Subcutaneous adipose tissue (tissue), 4 donors: Measurements from ENCODE around the gene RPL28. TPM values are rescaled to one million over a fixed set of nuclear protein-coding genes. Genes with fewer than 3 reads are reported as not detected.

Source experiments
- CTCF ChIP-seq: fragments of 450-650 bp; IDR thresholded peaks from one replicate; pipeline ENCODE4 v1.5.1; 2016; ENCODE audit warnings: low read depth, mild to moderate bottlenecking, control low read depth, antibody characterized with exemption, moderate library complexity
- total RNA-seq, 4 donors: library from RNA; depleted of rRNA; stranded (reverse); fragments of >200 nt; gene quantifications; one replicate each; pipeline ENCODE4 v1.1.0, GENCODE V29; 2016

The RPL28 gene
- total RNA-seq, 4 donors from 2014 or later: 283 to 590 (median 367) TPM

DNA sequence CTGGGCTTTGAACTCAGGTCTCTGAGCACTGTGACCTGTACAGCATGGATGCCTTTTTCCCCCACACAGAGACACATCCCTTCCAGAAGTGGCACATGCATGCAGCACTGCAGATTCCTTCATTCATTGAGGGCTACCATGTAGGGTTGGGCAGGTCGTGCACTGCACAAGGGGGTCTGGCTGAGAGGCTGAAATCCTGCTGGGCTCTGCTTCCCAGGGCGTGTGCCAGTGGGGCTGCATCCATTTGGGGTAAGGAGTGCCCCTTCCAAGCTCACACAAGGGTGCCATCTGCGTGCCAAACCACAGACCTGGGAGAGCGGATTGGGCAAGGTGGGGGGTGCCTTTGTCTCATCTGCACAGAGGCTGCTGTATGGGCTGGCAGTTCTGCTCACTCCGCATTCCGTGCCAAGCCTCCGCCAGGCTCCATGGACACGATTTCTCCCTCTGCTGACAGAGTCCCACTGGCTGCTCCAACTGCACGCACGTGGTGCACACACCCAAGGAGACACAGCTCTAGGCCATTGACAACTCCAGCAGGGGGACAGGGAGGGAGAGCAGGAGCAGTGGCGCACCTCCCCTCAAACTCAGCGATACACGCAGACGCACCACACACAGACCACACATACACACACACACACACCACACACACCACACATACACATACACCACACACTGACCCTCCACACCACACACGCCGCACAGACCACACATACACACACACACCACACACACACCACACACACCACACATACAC is 61.9 kb downstream of the RPL28 start:
- TF ChIP-seq CTCF: no peak

GRCh38 chr19:55449469-55449868 is 63.7 kb downstream of the RPL28 start:
- TF ChIP-seq CTCF: no peak

DNA sequence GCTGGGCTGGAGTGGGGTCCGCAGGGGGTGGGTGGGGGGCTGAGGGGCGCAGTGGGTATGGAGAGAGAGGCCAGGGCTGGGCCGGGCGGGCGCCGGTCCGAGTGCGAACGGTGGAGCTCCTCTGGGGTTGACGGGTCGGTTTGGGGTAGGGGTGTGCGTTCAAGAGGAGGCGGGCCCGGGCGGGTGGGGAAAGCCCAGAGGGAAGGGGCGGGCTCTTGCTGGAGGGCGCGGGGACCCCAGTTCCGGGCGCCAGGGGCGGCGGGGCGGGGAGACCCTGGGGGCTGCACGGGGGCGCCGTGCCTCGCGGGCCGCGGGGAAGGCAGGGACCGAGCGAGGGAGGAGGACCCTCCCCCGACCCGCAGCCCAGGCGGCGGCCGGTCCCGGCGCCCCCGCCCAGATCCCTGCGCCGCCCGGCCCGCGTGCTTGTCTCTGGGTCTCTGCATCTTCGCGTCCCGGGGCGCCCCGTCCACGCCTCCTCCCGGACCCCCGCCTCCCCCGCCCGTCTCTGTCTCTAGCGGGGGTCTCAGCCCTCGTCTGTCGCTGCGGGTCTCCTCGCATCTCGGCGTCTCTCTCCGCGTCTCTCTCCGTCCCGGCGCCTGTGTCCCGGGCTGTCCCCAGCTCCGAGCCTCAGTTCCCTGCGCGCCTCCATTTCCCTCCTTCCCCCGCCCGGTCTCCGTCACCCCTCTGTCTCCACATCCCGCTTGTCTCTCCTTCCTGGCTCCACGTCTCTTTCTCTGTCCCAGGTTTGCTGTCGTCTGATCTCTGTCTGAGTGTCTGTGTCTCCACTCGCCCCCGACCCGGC is 65.6 kb downstream of the RPL28 start:
- TF ChIP-seq CTCF: no peak

DNA sequence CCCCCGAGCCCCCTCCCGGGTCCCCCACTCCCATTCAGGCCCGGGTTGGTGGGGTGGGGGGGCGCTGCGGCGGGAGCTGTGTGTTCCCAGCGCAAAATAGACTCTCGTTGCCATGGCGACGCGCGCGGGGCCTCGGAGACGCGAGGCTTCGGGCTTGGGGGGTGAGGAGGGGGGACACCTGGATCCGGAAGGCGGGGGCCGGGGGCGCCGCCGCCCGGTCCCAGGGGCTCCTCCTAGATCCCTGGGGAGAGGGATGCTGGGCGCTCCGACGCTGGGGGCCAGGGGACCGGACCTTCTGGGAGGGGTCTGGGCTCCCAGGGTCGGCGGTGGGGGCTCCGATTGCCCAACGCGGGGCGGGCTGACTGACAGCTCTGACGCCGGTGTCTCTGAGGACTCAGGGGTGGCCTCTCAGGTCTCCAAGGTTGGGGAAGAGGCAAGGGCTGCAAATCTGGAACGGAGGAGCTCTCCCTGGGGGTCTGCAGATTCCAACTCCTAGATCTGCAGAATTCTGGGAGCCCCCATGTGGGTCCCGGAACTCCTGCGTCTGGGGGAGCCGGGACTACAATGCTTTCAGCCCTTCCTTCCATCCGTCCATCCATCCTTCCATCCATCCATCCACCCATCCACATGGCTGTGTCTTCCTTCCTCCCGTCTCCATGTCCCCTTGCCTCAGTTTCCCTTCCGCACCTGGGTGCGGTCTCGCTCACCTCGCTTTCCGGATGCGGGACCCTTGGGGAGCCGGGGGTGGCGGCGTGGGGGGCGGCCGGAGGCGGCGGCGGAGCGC is 66.4 kb downstream of the RPL28 start:
- TF ChIP-seq CTCF: no peak

Other genes starting within 250 kb of the RPL28 start
- gene TNNT1, start 236.7 kb upstream of the RPL28 start, total RNA-seq: 10 to 100 TPM in 1 of 4 donors, not detected in 3; 17.5 TPM
- gene TNNI3, start 228.2 kb upstream of the RPL28 start, total RNA-seq: not detected
- under 1 TPM in 2 of 4 donors, not detected in 2; 0.34 to 0.88 TPM for gene DNAAF3, start 219.3 kb upstream of the RPL28 start, total RNA-seq
- gene SYT5, start 205.6 kb upstream of the RPL28 start, total RNA-seq: not detected
- gene PTPRH, start 176.4 kb upstream of the RPL28 start, total RNA-seq: 1 to 10 TPM in 2 of 4 donors, under 1 TPM in 2; 0.19 to 2.9 (median 1.3) TPM
- 1 to 10 TPM in 1 of 4 donors, under 1 TPM in 1, not detected in 2; 0.22 to 2.3 TPM for gene TMEM86B, start 157.2 kb upstream of the RPL28 start, total RNA-seq
- 10 to 100 TPM; 23.6 to 42.8 (median 26.6) TPM for gene PPP6R1, start 126.9 kb upstream of the RPL28 start, total RNA-seq
- 10 to 100 TPM in 2 of 4 donors, 1 to 10 TPM in 2; 4.9 to 17.9 (median 10.4) TPM for gene HSPBP1, start 105.8 kb upstream of the RPL28 start, total RNA-seq
- gene BRSK1, start 101.9 kb upstream of the RPL28 start, total RNA-seq: 1 to 10 TPM in 1 of 4 donors, under 1 TPM in 1, not detected in 2; 0.38 to 1.1 TPM
- 10 to 100 TPM in 3 of 4 donors, 1 to 10 TPM in 1; 10.0 to 17.8 (median 14.4) TPM for gene TMEM150B, start 60.6 kb upstream of the RPL28 start, total RNA-seq
- gene KMT5C, start 46.1 kb upstream of the RPL28 start, total RNA-seq: 10 to 100 TPM in 1 of 4 donors, 1 to 10 TPM in 3; 7.0 to 24.1 (median 8.0) TPM
- not detected for gene COX6B2, start 31.2 kb upstream of the RPL28 start, total RNA-seq
- not detected for gene GARIN5B, start 22.7 kb upstream of the RPL28 start, total RNA-seq
- gene IL11, start 15.5 kb upstream of the RPL28 start, total RNA-seq: not detected
- gene TMEM190, start 9.1 kb upstream of the RPL28 start, total RNA-seq: not detected
- gene TMEM238, start 1.6 kb upstream of the RPL28 start, total RNA-seq: 1 to 10 TPM in 1 of 4 donors, under 1 TPM in 1, not detected in 2; 0.44 to 2.8 TPM
- 10 to 100 TPM in 1 of 4 donors, 1 to 10 TPM in 3; 4.1 to 12.8 (median 8.6) TPM for gene UBE2S, start 21.9 kb downstream of the RPL28 start, total RNA-seq
- under 1 TPM in 1 of 4 donors, not detected in 3; 0.16 TPM for gene SHISA7, start 57.4 kb downstream of the RPL28 start, total RNA-seq
- 10 to 100 TPM; 38.2 to 62.4 (median 45.7) TPM for gene ISOC2, start 75.7 kb downstream of the RPL28 start, total RNA-seq
- not detected for gene C19orf85, start 78.8 kb downstream of the RPL28 start, total RNA-seq
- 1 to 10 TPM in 3 of 4 donors, under 1 TPM in 1; 0.88 to 2.6 (median 2.3) TPM for gene ZNF628, start 90.7 kb downstream of the RPL28 start, total RNA-seq
- 1 to 10 TPM; 1.0 to 2.3 (median 1.6) TPM for gene NAT14, start 99.3 kb downstream of the RPL28 start, total RNA-seq
- gene SSC5D, start 102.5 kb downstream of the RPL28 start, total RNA-seq: 10 to 100 TPM in 2 of 4 donors, 1 to 10 TPM in 2; 2.1 to 16.7 (median 9.1) TPM
- gene SBK2, start 151.2 kb downstream of the RPL28 start, total RNA-seq: not detected
- gene SBK3, start 159.6 kb downstream of the RPL28 start, total RNA-seq: not detected
- 1 to 10 TPM in 1 of 4 donors, under 1 TPM in 2, not detected in 1; 0.51 to 5.3 (median 0.66) TPM for gene ZNF579, start 194.9 kb downstream of the RPL28 start, total RNA-seq
- gene FIZ1, start 213.6 kb downstream of the RPL28 start, total RNA-seq: 10 to 100 TPM in 1 of 4 donors, 1 to 10 TPM in 3; 1.8 to 12.1 (median 2.7) TPM
- 10 to 100 TPM in 3 of 4 donors, 1 to 10 TPM in 1; 3.8 to 33.5 (median 26.4) TPM for gene ZNF524, start 214.4 kb downstream of the RPL28 start, total RNA-seq
- 1 to 10 TPM; 1.8 to 8.9 (median 3.6) TPM for gene ZNF865, start 219.7 kb downstream of the RPL28 start, total RNA-seq
- 1 to 10 TPM; 1.3 to 6.0 (median 2.3) TPM for gene ZNF784, start 238.6 kb downstream of the RPL28 start, total RNA-seq